GM12878 (cell line): ENCODE measurements around the gene RIF1. TPM values are rescaled to one million over a fixed set of nuclear protein-coding genes. Genes with fewer than 3 reads are reported as not detected.

Experiments used
- ATAC-seq: fragments of 200-7000 bp; cut with Tn5 transposase; 3 replicates; pipeline ENCODE4 v1.9.1; 2020; ENCODE audit warnings: mild to moderate bottlenecking, moderate library complexity
- BruUV-seq: library from RNA; stranded (reverse); fragments of 400-500 nt; replicated peaks from 2 replicates; lab custom pipeline; 2021; lab: Mats Ljungman, UMichigan
- CTCF ChIA-PET: fragments of 300-600 bp; sonication (Branson Sonifier 250); formaldehyde crosslinking; extraction: SDS; loops from one replicate; lab custom pipeline; 2021; ENCODE audit warnings: inconsistent platforms; lab: Yijun Ruan, JAX
- POLR2A ChIA-PET: fragments of 350-600 bp; formaldehyde crosslinking; extraction: SDS; loops from one replicate; lab custom pipeline; 2021; ENCODE audit warnings: inconsistent platforms; lab: Charles Lee
- RAD21 ChIA-PET: fragments of 300-600 bp; sonication (Branson Sonifier 250); formaldehyde crosslinking; loops from one replicate; lab custom pipeline; 2023; ENCODE audit warnings: antibody characterized with exemption; ENCODE audit not compliant: unreplicated experiment; lab: Charles Lee
- SMC1A ChIA-PET: fragments of 300-600 bp; sonication (Branson Sonifier 250); formaldehyde crosslinking; loops from one replicate; lab custom pipeline; 2023; ENCODE audit not compliant: unreplicated experiment, uncharacterized antibody; lab: Charles Lee
- DNase-seq: peaks from one replicate; pipeline ENCODE4 v3.0.0-alpha.2; 2011; ENCODE audit warnings: low read depth, low spot score
- FAIRE-seq: peaks from 3 replicates; lab custom pipeline; 2011; peaks lifted over from hg19 to GRCh38; lab: Jason Lieb, UNC
- H2AFZ ChIP-seq: 2 replicates; pipeline ENCODE4 v1.6.0; 2011; ENCODE audit warnings: low read depth, low read length, control low read depth; ENCODE audit not compliant: control insufficient read depth
- H3K27ac ChIP-seq: 2 replicates; pipeline ENCODE4 v1.5.1; 2011; ENCODE audit warnings: control low read depth; ENCODE audit not compliant: control insufficient read depth, insufficient read depth
- H3K27me3 ChIP-seq, 2 experiments: replicated peaks in 1 of 2; 2 replicates each; pipeline versions ENCODE4 v1.6.0 to v1.6.1; 2011; ENCODE audit warnings: low read length in 1 of 2; ENCODE audit not compliant: control insufficient read depth in 2 of 2, insufficient read depth in 2 of 2
- H3K36me3 ChIP-seq, 2 experiments: 2 replicates each; pipeline ENCODE4 v1.5.1; 2011; ENCODE audit warnings: low read length in 1 of 2; ENCODE audit not compliant: control insufficient read depth in 2 of 2, insufficient read depth in 2 of 2
- H3K4me1 ChIP-seq: 2 replicates; pipeline ENCODE4 v1.6.1; 2011; ENCODE audit warnings: mild to moderate bottlenecking, low read length, moderate library complexity, mixed read lengths; ENCODE audit not compliant: control insufficient read depth, insufficient read depth
- H3K4me2 ChIP-seq: 2 replicates; pipeline ENCODE4 v1.6.0; 2011; ENCODE audit warnings: control low read depth; ENCODE audit not compliant: control insufficient read depth, insufficient read depth
- H3K4me3 ChIP-seq: fragments of 200-600 bp; sonication (generic); 2 replicates; pipeline ENCODE4 v1.5.1; 2016
- H3K79me2 ChIP-seq: 2 replicates; pipeline ENCODE4 v1.6.0; 2011; ENCODE audit warnings: low read length; ENCODE audit not compliant: control insufficient read depth, insufficient read depth
- H3K9ac ChIP-seq: 2 replicates; pipeline ENCODE4 v1.8.0; 2011; ENCODE audit warnings: low read length, control low read depth, mixed read lengths; ENCODE audit not compliant: control insufficient read depth, insufficient read depth
- H3K9me3 ChIP-seq: replicated peaks from 3 replicates; pipeline ENCODE4 v1.5.1; 2011; ENCODE audit warnings: mild to moderate bottlenecking, low read length; ENCODE audit not compliant: control insufficient read depth, insufficient read depth
- H4K20me1 ChIP-seq: 2 replicates; pipeline ENCODE4 v1.6.0; 2011; ENCODE audit not compliant: control insufficient read depth, insufficient read depth
- ATF7 ChIP-seq: fragments of 450-650 bp; IDR thresholded peaks from 2 replicates; pipeline ENCODE4 v1.6.1; 2016; ENCODE audit warnings: low read depth, mild to moderate bottlenecking
- CHD1 ChIP-seq: IDR thresholded peaks from 2 replicates; pipeline ENCODE4 v1.6.1; 2012; ENCODE audit warnings: low read depth, low read length, improper control_type of control experiment
- MYC ChIP-seq: IDR thresholded peaks from 2 replicates; pipeline ENCODE4 v1.6.1; 2011; ENCODE audit warnings: mild to moderate bottlenecking, low read length, moderate library complexity, inconsistent platforms; ENCODE audit not compliant: insufficient read depth, insufficient replicate concordance, insufficient read length, severe bottlenecking
- PML ChIP-seq: IDR thresholded peaks from 2 replicates; pipeline ENCODE4 v1.6.1; 2012; ENCODE audit warnings: low read length, inconsistent platforms
- STAT3 ChIP-seq: IDR thresholded peaks from 2 replicates; pipeline ENCODE4 v1.6.1; 2011; ENCODE audit warnings: low read depth, low read length, improper control_type of control experiment
- TCF7 ChIP-seq: IDR thresholded peaks from 2 replicates; pipeline ENCODE4 v1.6.1; 2014; ENCODE audit warnings: antibody characterized with exemption, borderline replicate concordance
- WGBS: methylation state at CpG from one replicate; pipeline ENCODE4 v1.1.6; 2016; ENCODE audit warnings: low lambda C conversion rate; ENCODE audit not compliant: insufficient replicate concordance, insufficient coverage; ENCODE audit errors: missing lambda C conversion rate; 5-methylcytosine and 5-hydroxymethylcytosine counted together
- in situ Hi-C: fragments of 300-500 bp; cut with MboI; formaldehyde crosslinking; loops from 9 replicates; pipeline ENCODE4 v1.14.3; 2018; ENCODE audit warnings: mixed read lengths
- intact Hi-C: fragments of 100-400 bp; cut with micrococcal nuclease; formaldehyde crosslinking; loops from one replicate; pipeline ENCODE4 v1.14.2; 2022; ENCODE audit not compliant: unreplicated experiment
- polyA plus RNA-seq, 11 experiments: library from polyadenylated mRNA; depleted of rRNA in 4 of 11; unstranded in 6 of 11; stranded (reverse) in 5 of 11; fragments of >200 nt; fragmentation: Nextera tagmentation in 4 of 11; fragmentation: Illumina TruSeq in 1 of 11; extraction: Ambion mirVana in 4 of 11; extraction: Trizol in 1 of 11; gene quantifications; 1 replicate in 1 of 11; 2 replicates in 10 of 11; pipeline versions ENCODE4 v1.2.1 to v1.2.3, GENCODE V29; 2011 to 2016; ENCODE audit warnings: inconsistent platforms in 2 of 11, missing spikeins in 2 of 11, low read depth in 1 of 11
- total RNA-seq, 4 experiments: library from RNA; depleted of rRNA in 3 of 4; stranded (reverse); fragments of >200 nt in 3 of 4; fragmentation: Illumina TruSeq in 1 of 4; extraction: Trizol in 1 of 4; gene quantifications; 2 replicates each; pipeline versions ENCODE4 v1.2.1 to v1.2.3, GENCODE V29; 2013 to 2021
- TF ChIP-seq, protein P1 (sequence below): fragments of 450-650 bp; IDR thresholded peaks from 2 replicates; pipeline ENCODE4 v1.6.1; 2017; ENCODE audit warnings: antibody characterized with exemption, mild to moderate bottlenecking, moderate library complexity
- TF ChIP-seq, protein P2 (sequence below): fragments of 450-650 bp; IDR thresholded peaks from 2 replicates; pipeline ENCODE4 v1.6.1; 2017; ENCODE audit warnings: mild to moderate bottlenecking, moderate library complexity
- TF ChIP-seq, protein P3 (sequence below): fragments of 450-650 bp; IDR thresholded peaks from 2 replicates; pipeline ENCODE4 v1.6.1; 2017; ENCODE audit warnings: borderline replicate concordance

RIF1 gene
- total and polyA plus RNA-seq, 10 of the 15 experiments (the other 5 are each of a cell fraction or from before 2014, with no cell fraction given): 6.3 to 63.2 (median 34.4) TPM

DNA sequence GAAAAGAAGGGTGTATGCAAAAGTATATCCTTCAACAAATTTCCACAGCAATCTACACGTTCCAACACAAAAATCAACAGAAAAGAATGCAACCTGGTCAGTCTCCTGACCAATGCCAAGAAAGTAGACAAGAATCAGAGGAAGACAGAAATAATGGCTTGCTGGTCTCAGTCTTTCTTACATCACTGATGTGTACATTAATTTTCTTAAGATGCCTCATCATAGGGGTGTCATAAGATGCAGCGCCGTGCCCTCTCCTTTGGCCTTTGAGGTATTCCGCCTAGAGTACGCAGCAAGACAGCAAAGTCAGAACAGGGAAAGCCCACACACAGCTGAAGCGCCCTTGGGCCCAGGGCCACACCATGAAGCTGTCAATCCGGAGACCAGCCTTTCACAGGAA is 112.9 kb downstream of the RIF1 start (continued):
- TF ChIP-seq, protein P1, sequence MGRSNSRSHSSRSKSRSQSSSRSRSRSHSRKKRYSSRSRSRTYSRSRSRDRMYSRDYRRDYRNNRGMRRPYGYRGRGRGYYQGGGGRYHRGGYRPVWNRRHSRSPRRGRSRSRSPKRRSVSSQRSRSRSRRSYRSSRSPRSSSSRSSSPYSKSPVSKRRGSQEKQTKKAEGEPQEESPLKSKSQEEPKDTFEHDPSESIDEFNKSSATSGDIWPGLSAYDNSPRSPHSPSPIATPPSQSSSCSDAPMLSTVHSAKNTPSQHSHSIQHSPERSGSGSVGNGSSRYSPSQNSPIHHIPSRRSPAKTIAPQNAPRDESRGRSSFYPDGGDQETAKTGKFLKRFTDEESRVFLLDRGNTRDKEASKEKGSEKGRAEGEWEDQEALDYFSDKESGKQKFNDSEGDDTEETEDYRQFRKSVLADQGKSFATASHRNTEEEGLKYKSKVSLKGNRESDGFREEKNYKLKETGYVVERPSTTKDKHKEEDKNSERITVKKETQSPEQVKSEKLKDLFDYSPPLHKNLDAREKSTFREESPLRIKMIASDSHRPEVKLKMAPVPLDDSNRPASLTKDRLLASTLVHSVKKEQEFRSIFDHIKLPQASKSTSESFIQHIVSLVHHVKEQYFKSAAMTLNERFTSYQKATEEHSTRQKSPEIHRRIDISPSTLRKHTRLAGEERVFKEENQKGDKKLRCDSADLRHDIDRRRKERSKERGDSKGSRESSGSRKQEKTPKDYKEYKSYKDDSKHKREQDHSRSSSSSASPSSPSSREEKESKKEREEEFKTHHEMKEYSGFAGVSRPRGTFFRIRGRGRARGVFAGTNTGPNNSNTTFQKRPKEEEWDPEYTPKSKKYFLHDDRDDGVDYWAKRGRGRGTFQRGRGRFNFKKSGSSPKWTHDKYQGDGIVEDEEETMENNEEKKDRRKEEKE: no peak
- no peak for TF ChIP-seq STAT3

DNA sequence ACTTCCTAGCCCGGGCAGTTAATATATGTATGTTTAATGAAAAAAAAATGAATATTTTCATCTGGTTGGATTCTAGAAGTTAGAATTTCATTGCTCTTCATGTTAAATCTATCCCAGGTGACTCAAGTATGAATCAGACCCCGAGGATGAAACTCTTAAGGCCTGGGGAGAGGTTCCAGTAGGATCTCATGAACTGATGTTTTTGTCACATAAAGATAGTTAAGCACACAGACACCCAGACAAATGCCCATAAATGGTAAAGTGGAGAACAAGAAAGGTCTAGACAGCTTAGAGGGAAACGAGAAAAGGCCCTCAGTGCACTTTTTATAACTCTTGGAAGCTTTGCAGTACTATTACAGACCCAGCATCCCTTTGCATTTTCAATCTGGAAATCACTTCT is 114.1 kb downstream of the RIF1 start:
- no peaks in the 10 kb centered on the region for H3K79me2 ChIP-seq
- ChIA-PET SMC1A (no interaction called here), CTCF (no interaction called here), RAD21 (no interaction called here), POLR2A (no interaction called here)
- H2AFZ ChIP-seq: no peak overlapping the region
- BruUV-seq: no TSS peak
- no peak overlapping the region for H3K9ac ChIP-seq
- H3K36me3 ChIP-seq: no peaks in the 10 kb centered on the region
- no peak overlapping the region for H3K27ac ChIP-seq
- FAIRE-seq: no peak
- in situ Hi-C loops: no loop called here
- intact Hi-C loops: no loop called here
- H3K9me3 ChIP-seq: no peaks in the 10 kb centered on the region
- H3K4me2 ChIP-seq: no peak overlapping the region
- ATAC-seq: no peak
- no peak for DNase-seq
- no peaks in the 10 kb centered on the region for H3K4me1 ChIP-seq
- no peaks in the 10 kb centered on the region for H3K27me3 ChIP-seq
- WGBS: 43% methylated on average over 3 of the region's 3 CpGs
- no peaks in the 10 kb centered on the region for H4K20me1 ChIP-seq
- TF ChIP-seq, protein P2, sequence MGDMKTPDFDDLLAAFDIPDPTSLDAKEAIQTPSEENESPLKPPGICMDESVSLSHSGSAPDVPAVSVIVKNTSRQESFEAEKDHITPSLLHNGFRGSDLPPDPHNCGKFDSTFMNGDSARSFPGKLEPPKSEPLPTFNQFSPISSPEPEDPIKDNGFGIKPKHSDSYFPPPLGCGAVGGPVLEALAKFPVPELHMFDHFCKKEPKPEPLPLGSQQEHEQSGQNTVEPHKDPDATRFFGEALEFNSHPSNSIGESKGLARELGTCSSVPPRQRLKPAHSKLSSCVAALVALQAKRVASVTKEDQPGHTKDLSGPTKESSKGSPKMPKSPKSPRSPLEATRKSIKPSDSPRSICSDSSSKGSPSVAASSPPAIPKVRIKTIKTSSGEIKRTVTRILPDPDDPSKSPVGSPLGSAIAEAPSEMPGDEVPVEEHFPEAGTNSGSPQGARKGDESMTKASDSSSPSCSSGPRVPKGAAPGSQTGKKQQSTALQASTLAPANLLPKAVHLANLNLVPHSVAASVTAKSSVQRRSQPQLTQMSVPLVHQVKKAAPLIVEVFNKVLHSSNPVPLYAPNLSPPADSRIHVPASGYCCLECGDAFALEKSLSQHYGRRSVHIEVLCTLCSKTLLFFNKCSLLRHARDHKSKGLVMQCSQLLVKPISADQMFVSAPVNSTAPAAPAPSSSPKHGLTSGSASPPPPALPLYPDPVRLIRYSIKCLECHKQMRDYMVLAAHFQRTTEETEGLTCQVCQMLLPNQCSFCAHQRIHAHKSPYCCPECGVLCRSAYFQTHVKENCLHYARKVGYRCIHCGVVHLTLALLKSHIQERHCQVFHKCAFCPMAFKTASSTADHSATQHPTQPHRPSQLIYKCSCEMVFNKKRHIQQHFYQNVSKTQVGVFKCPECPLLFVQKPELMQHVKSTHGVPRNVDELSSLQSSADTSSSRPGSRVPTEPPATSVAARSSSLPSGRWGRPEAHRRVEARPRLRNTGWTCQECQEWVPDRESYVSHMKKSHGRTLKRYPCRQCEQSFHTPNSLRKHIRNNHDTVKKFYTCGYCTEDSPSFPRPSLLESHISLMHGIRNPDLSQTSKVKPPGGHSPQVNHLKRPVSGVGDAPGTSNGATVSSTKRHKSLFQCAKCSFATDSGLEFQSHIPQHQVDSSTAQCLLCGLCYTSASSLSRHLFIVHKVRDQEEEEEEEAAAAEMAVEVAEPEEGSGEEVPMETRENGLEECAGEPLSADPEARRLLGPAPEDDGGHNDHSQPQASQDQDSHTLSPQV: no peak
- TF ChIP-seq, protein P3, sequence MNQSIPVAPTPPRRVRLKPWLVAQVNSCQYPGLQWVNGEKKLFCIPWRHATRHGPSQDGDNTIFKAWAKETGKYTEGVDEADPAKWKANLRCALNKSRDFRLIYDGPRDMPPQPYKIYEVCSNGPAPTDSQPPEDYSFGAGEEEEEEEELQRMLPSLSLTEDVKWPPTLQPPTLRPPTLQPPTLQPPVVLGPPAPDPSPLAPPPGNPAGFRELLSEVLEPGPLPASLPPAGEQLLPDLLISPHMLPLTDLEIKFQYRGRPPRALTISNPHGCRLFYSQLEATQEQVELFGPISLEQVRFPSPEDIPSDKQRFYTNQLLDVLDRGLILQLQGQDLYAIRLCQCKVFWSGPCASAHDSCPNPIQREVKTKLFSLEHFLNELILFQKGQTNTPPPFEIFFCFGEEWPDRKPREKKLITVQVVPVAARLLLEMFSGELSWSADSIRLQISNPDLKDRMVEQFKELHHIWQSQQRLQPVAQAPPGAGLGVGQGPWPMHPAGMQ: no peak
- TF ChIP-seq CHD1: no peak
- no peak for TF ChIP-seq PML
- TF ChIP-seq ATF7: no peak
- TF ChIP-seq TCF7: no peak
- no peak for TF ChIP-seq MYC
- H3K4me3 ChIP-seq: no peak overlapping the region
